ENCODE measurements around the gene LIN28A.
"Not testable (repeated sequence)": the region's sequence is repeated elsewhere in the genome, so short reads cannot be mapped to it uniquely, and the experiment has no call there.

LIN28A gene

DNA sequence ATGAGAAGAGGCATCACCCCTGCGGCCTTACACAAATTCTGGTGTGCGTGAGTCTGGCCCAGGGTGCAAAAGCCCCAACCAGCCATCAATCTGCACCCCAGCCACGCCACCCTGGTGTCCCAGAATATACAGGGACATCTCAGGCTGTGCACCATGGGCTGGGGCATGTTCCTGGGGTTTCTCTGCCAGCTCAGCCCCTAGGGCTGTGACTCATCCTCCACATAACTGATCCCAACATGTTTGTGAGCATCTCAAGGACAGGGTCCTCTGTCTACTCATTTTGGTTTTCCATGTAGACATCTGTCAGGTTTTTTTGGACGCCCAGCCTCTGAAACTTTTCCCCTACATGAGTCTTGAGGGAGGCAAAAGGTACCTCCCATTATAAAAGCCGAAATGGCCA lies 38.6 kb upstream of the LIN28A start:
- WGBS, 2 experiments: 91 to 94% methylated on average over 5 of the region's 5 CpGs
- Histone ChIP-seq H3K36me3 (ENCODE audit: control insufficient read depth, insufficient read depth, low read length) (no peaks in the 10 kb centered on the region), H3K27me3 (ENCODE audit: control insufficient read depth, insufficient read depth, low read length, poor library complexity, severe bottlenecking) (no peaks in the 10 kb centered on the region)

GRCh38 chr1:26372611-26373010 lies 38.0 kb upstream of the LIN28A start, which contains the start of gene ZNF683:
TSS of gene ZNF683 (minus strand) at chr1:26372750. CDS start at chr1:26368571, 4,179 bp downstream.
- not testable (repeated sequence) for H3K27ac ChIP-seq (ENCODE audit: insufficient read depth, low read depth, low read length, poor library complexity, severe bottlenecking); H3K27me3 ChIP-seq (ENCODE audit: control insufficient read depth, insufficient read depth, low read length, poor library complexity, severe bottlenecking); H3K4me3 ChIP-seq (ENCODE audit: insufficient read depth, low read depth, low read length); H3K36me3 ChIP-seq (ENCODE audit: control insufficient read depth, insufficient read depth, low read length); H3K4me1 ChIP-seq (ENCODE audit: control insufficient read depth, insufficient read depth, low read length); H3K9me3 ChIP-seq (ENCODE audit: control insufficient read depth, low read length)
- WGBS, 2 experiments: 87 to 89% methylated on average over 3 of the region's 3 CpGs

More for the DNA sequence above, 38.6 kb upstream of the LIN28A start:
- H3K4me1 ChIP-seq (ENCODE audit: control insufficient read depth, insufficient read depth, low read length): no peaks in the 10 kb centered on the region
- H3K27ac ChIP-seq (ENCODE audit: insufficient read depth, low read depth, low read length, poor library complexity, severe bottlenecking): no peak overlapping the region
- H3K4me3 ChIP-seq (ENCODE audit: insufficient read depth, low read depth, low read length): no peak overlapping the region
- no peaks in the 10 kb centered on the region for H3K9me3 ChIP-seq (ENCODE audit: control insufficient read depth, low read length)

DNA sequence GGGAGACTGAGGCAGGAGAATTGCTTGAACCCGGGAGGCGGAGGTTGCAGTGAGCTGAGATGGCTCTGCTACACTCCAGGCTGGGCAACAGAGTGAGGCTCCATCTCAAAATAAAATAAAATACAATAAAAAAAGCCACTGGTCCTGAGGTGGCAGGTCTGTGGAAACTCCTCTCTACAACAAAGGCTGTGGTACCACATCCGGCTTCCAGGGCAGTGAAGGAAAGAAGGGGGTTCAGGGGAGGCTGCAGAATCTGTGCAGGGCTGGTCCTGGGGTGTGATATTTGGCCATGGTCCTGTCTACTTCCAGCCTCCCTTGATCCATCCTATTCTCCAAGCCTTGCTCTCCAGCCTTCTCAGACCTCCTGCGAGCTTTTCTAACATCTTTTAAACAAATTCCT lies 37.3 kb upstream of the LIN28A start:
- H3K27me3 ChIP-seq (ENCODE audit: control insufficient read depth, insufficient read depth, low read length, poor library complexity, severe bottlenecking): no peaks in the 10 kb centered on the region
- no peak overlapping the region for H3K4me3 ChIP-seq (ENCODE audit: insufficient read depth, low read depth, low read length)
- H3K9me3 ChIP-seq (ENCODE audit: control insufficient read depth, low read length): no peaks in the 10 kb centered on the region
- no peaks in the 10 kb centered on the region for H3K4me1 ChIP-seq (ENCODE audit: control insufficient read depth, insufficient read depth, low read length)
- 94% methylated on average over 4 of the region's 4 CpGs for WGBS, 2 experiments
- no peak overlapping the region for H3K27ac ChIP-seq (ENCODE audit: insufficient read depth, low read depth, low read length, poor library complexity, severe bottlenecking)
- H3K36me3 ChIP-seq (ENCODE audit: control insufficient read depth, insufficient read depth, low read length): no peaks in the 10 kb centered on the region

GRCh38 chr1:26373789-26374188 lies 36.8 kb upstream of the LIN28A start:
- H3K36me3 ChIP-seq (ENCODE audit: control insufficient read depth, insufficient read depth, low read length): no peaks in the 10 kb centered on the region
- no peak overlapping the region for H3K4me3 ChIP-seq (ENCODE audit: insufficient read depth, low read depth, low read length)
- no peak overlapping the region for H3K27ac ChIP-seq (ENCODE audit: insufficient read depth, low read depth, low read length, poor library complexity, severe bottlenecking)
- H3K4me1 ChIP-seq (ENCODE audit: control insufficient read depth, insufficient read depth, low read length): no peaks in the 10 kb centered on the region
- no peaks in the 10 kb centered on the region for H3K27me3 ChIP-seq (ENCODE audit: control insufficient read depth, insufficient read depth, low read length, poor library complexity, severe bottlenecking)
- no peaks in the 10 kb centered on the region for H3K9me3 ChIP-seq (ENCODE audit: control insufficient read depth, low read length)
- WGBS, 2 experiments: 54 to 61% methylated on average over 2 of the region's 2 CpGs

- H3K27ac ChIP-seq (ENCODE audit: insufficient read depth, low read depth, low read length, poor library complexity, severe bottlenecking); H3K27me3 ChIP-seq (ENCODE audit: control insufficient read depth, insufficient read depth, low read length, poor library complexity, severe bottlenecking); H3K4me1 ChIP-seq (ENCODE audit: control insufficient read depth, insufficient read depth, low read length); H3K36me3 ChIP-seq (ENCODE audit: control insufficient read depth, insufficient read depth, low read length); H3K9me3 ChIP-seq (ENCODE audit: control insufficient read depth, low read length); H3K4me3 ChIP-seq (ENCODE audit: insufficient read depth, low read depth, low read length): not testable (repeated sequence)
- WGBS, 2 experiments: 50 to 56% methylated on average over 2 of the region's 2 CpGs
These were observed 36.3 kb upstream of the LIN28A start for GRCh38 chr1:26374361-26374760.

- Histone ChIP-seq H3K27ac (ENCODE audit: insufficient read depth, low read depth, low read length, poor library complexity, severe bottlenecking) (no peak overlapping the region), H3K4me3 (ENCODE audit: insufficient read depth, low read depth, low read length) (no peak overlapping the region), H3K27me3 (ENCODE audit: control insufficient read depth, insufficient read depth, low read length, poor library complexity, severe bottlenecking) (no peaks in the 10 kb centered on the region), H3K36me3 (ENCODE audit: control insufficient read depth, insufficient read depth, low read length) (no peaks in the 10 kb centered on the region), H3K4me1 (ENCODE audit: control insufficient read depth, insufficient read depth, low read length) (no peaks in the 10 kb centered on the region), H3K9me3 (ENCODE audit: control insufficient read depth, low read length) (no peaks in the 10 kb centered on the region)
- WGBS, 2 experiments: 85 to 88% methylated on average over 6 of the region's 6 CpGs
These were observed 35.5 kb upstream of the LIN28A start for GRCh38 chr1:26375081-26375480.

DNA sequence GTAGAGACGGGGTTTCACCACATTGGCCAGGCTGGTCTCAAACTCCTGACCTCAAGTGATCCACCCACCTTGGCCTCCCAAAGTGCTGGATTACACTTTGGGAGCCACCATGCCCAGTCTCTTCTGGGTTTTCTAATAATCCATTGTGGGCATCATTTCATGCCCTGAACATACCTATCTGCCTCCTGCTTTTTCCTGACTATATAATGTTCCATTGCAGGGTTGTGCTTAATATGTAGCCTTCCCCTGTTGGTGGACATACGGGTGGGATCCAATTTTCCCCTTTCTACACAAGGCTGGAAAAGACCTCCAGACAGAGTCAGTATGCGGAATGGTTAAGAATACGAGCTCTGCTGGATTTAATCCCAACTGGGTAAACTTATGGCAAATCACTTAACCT lies 34.6 kb upstream of the LIN28A start:
- Histone ChIP-seq H3K27ac (ENCODE audit: insufficient read depth, low read depth, low read length, poor library complexity, severe bottlenecking) (no peak overlapping the region), H3K36me3 (ENCODE audit: control insufficient read depth, insufficient read depth, low read length) (no peaks in the 10 kb centered on the region), H3K4me3 (ENCODE audit: insufficient read depth, low read depth, low read length) (no peak overlapping the region), H3K4me1 (ENCODE audit: control insufficient read depth, insufficient read depth, low read length) (no peaks in the 10 kb centered on the region), H3K9me3 (ENCODE audit: control insufficient read depth, low read length) (no peaks in the 10 kb centered on the region), H3K27me3 (ENCODE audit: control insufficient read depth, insufficient read depth, low read length, poor library complexity, severe bottlenecking) (no peaks in the 10 kb centered on the region)
- 92 to 93% methylated on average over 4 of the region's 4 CpGs for WGBS, 2 experiments

- H3K4me3 ChIP-seq (ENCODE audit: insufficient read depth, low read depth, low read length): no peak overlapping the region
- no peak overlapping the region for H3K27ac ChIP-seq (ENCODE audit: insufficient read depth, low read depth, low read length, poor library complexity, severe bottlenecking)
- 85 to 87% methylated on average over 5 of the region's 5 CpGs for WGBS, 2 experiments
These were observed 32.3 kb upstream of the LIN28A start for GRCh38 chr1:26378088-26378878.

DNA sequence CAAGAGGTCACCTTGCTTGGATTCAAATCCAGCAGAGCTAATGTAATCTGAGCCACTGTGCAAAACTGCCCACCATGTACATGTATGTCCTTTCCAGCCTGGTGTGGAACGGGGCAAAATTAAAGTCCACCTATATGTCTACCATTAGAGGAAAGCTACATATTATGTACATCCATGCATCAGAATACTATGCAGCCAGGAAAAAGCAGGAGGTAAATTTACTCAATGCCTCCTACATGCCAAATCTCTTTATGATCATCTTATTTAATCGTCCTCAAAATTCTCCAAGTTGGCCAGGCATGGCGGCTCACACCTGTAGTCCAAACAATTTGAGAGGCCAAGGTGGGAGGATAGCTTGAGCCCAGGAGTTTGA lies 31.8 kb upstream of the LIN28A start:
- Histone ChIP-seq H3K4me3 (ENCODE audit: insufficient read depth, low read depth, low read length) (no peak overlapping the region), H3K27me3 (ENCODE audit: control insufficient read depth, insufficient read depth, low read length, poor library complexity, severe bottlenecking) (no peaks in the 10 kb centered on the region), H3K4me1 (ENCODE audit: control insufficient read depth, insufficient read depth, low read length) (no peaks in the 10 kb centered on the region), H3K9me3 (ENCODE audit: control insufficient read depth, low read length) (no peaks in the 10 kb centered on the region), H3K27ac (ENCODE audit: insufficient read depth, low read depth, low read length, poor library complexity, severe bottlenecking) (no peak overlapping the region), H3K36me3 (ENCODE audit: control insufficient read depth, insufficient read depth, low read length) (no peaks in the 10 kb centered on the region)
- WGBS, 2 experiments: 86 to 96% methylated on average over 3 of the region's 3 CpGs

More at GRCh38 chr1:26378088-26378878, 32.3 kb upstream of the LIN28A start:
- Histone ChIP-seq H3K9me3 (ENCODE audit: control insufficient read depth, low read length) (no peaks in the 10 kb centered on the region), H3K4me1 (ENCODE audit: control insufficient read depth, insufficient read depth, low read length) (no peaks in the 10 kb centered on the region), H3K27me3 (ENCODE audit: control insufficient read depth, insufficient read depth, low read length, poor library complexity, severe bottlenecking) (no peaks in the 10 kb centered on the region), H3K36me3 (ENCODE audit: control insufficient read depth, insufficient read depth, low read length) (no peaks in the 10 kb centered on the region)

- Histone ChIP-seq H3K27me3 (ENCODE audit: control insufficient read depth, insufficient read depth, low read length, poor library complexity, severe bottlenecking) (no peaks in the 10 kb centered on the region), H3K4me1 (ENCODE audit: control insufficient read depth, insufficient read depth, low read length) (no peaks in the 10 kb centered on the region), H3K4me3 (ENCODE audit: insufficient read depth, low read depth, low read length) (no peak overlapping the region), H3K36me3 (ENCODE audit: control insufficient read depth, insufficient read depth, low read length) (no peaks in the 10 kb centered on the region), H3K9me3 (ENCODE audit: control insufficient read depth, low read length) (no peaks in the 10 kb centered on the region), H3K27ac (ENCODE audit: insufficient read depth, low read depth, low read length, poor library complexity, severe bottlenecking) (no peak overlapping the region)
- WGBS, 2 experiments: 88 to 94% methylated on average over 3 of the region's 3 CpGs
These were observed 26.5 kb upstream of the LIN28A start for GRCh38 chr1:26384076-26384475.

Measured in ectodermal cell (in vitro differentiated cells).